Stomach (tissue), 9 donors: ENCODE measurements around the gene ANKRD55. TPM values are rescaled to one million over a fixed set of nuclear protein-coding genes. Genes with fewer than 3 reads are reported as not detected.

Experiments used
- DNase-seq, 2 donors: peaks; one replicate each; pipeline versions ENCODE4 v3.0.0 to v3.0.0-alpha.2; 2013 to 2019
- H3K27ac ChIP-seq, 5 donors: fragments of 200-600 bp in 4 of 5; sonication (generic) in 4 of 5; one replicate each; pipeline ENCODE4 v1.5.1; 2013 to 2019; ENCODE audit warnings: mild to moderate bottlenecking in 1 of 5, moderate library complexity in 1 of 5
- H3K27me3 ChIP-seq, 3 donors: fragments of 200-600 bp; sonication (generic); one replicate each; pipeline ENCODE4 v1.5.1; 2017 to 2019; ENCODE audit warnings: mixed run types in 1 of 3
- H3K36me3 ChIP-seq, 4 donors: fragments of 200-600 bp; sonication (generic); 1 replicate in 3 of 4; 2 replicates in 1 of 4; pipeline ENCODE4 v1.5.1; 2016 to 2019
- H3K4me1 ChIP-seq, 4 donors: fragments of 200-600 bp; sonication (generic); one replicate each; pipeline ENCODE4 v1.5.1; 2016 to 2019
- H3K4me3 ChIP-seq, 4 donors: fragments of 200-600 bp; sonication (generic) in 3 of 4; one replicate each; pipeline ENCODE4 v1.5.1; 2016 to 2019; ENCODE audit warnings: mild to moderate bottlenecking in 1 of 4
- H3K9me3 ChIP-seq, 4 donors: fragments of 200-600 bp; sonication (generic); one replicate each; pipeline ENCODE4 v1.5.1; 2016 to 2019
- EP300 ChIP-seq: sonication (generic); formaldehyde crosslinking; IDR thresholded peaks from one replicate; pipeline ENCODE4 v1.6.1; 2017; ENCODE audit warnings: antibody characterized with exemption
- POLR2A ChIP-seq, 4 donors: fragments of 450-650 bp; IDR thresholded peaks; one replicate each; pipeline ENCODE4 v1.6.1; 2016; ENCODE audit warnings: antibody characterized with exemption in 4 of 4, control low read depth in 2 of 4, mild to moderate bottlenecking in 1 of 4, moderate library complexity in 1 of 4
- POLR2AphosphoS5 ChIP-seq, 3 donors: sonication (generic); formaldehyde crosslinking; IDR thresholded peaks; one replicate each; pipeline ENCODE4 v1.6.1; 2016; ENCODE audit warnings: antibody characterized with exemption in 3 of 3
- WGBS, 5 donors: extraction: QIAGEN DNeasy Blood & Tissue Kit in 3 of 5; methylation state at CpG; one replicate each; pipeline versions ENCODE4 v1.1.5 to v1.1.7; 2013 to 2018; 5-methylcytosine and 5-hydroxymethylcytosine counted together
- intact Hi-C: fragments of 100-400 bp; cut with DNase I; formaldehyde crosslinking; loops from one replicate; pipeline ENCODE4 v1.15.1; 2023; ENCODE audit warnings: low total_unique reads
- polyA plus RNA-seq, 3 donors: library from polyadenylated mRNA; stranded (reverse); fragments of 200-250 nt; gene quantifications; one replicate each; pipeline ENCODE4 v1.2.3, GENCODE V29; 2013
- total RNA-seq, 5 donors: library from RNA; depleted of rRNA; stranded (reverse); fragments of >200 nt; gene quantifications; one replicate each; pipeline versions ENCODE4 v1.1.0 to v1.2.3, GENCODE V29; 2014 to 2016
- TF ChIP-seq, protein P1 (sequence below), 7 experiments: fragments of 450-650 bp in 4 of 7; fragments of 200-600 bp in 3 of 7; sonication (generic) in 3 of 7; IDR thresholded peaks; one replicate each; pipeline ENCODE4 v1.5.1; 2016 to 2019; ENCODE audit warnings: antibody characterized with exemption in 7 of 7, control low read depth in 2 of 7, mild to moderate bottlenecking in 1 of 7
- donor health status: healthy with polysubstance abuse.
- donor health status: Bipolar disorder and iron deficiency.
- donor health status: healthy.

The ANKRD55 gene
- total and polyA plus RNA-seq, 8 donors = 0.08 to 0.18 TPM; not detected in 6

GRCh38 chr5:56257010-56257409 is 23.9 kb upstream of the ANKRD55 start:
- intact Hi-C loops = no loop called here
- DNase-seq = no peak

GRCh38 chr5:56255502-56255901 is 22.4 kb upstream of the ANKRD55 start:
- Histone ChIP-seq H3K27me3 (no peaks in the 10 kb centered on the region), H3K4me1 (peaks cover 0 to 7% (median 4%) of the 10 kb centered on the region in 4 donors), H3K36me3 (no peaks in the 10 kb centered on the region), H3K4me3 (no peak overlapping the region), H3K27ac (no peak overlapping the region), H3K9me3 (no peaks in the 10 kb centered on the region)
- TF ChIP-seq, protein P1, sequence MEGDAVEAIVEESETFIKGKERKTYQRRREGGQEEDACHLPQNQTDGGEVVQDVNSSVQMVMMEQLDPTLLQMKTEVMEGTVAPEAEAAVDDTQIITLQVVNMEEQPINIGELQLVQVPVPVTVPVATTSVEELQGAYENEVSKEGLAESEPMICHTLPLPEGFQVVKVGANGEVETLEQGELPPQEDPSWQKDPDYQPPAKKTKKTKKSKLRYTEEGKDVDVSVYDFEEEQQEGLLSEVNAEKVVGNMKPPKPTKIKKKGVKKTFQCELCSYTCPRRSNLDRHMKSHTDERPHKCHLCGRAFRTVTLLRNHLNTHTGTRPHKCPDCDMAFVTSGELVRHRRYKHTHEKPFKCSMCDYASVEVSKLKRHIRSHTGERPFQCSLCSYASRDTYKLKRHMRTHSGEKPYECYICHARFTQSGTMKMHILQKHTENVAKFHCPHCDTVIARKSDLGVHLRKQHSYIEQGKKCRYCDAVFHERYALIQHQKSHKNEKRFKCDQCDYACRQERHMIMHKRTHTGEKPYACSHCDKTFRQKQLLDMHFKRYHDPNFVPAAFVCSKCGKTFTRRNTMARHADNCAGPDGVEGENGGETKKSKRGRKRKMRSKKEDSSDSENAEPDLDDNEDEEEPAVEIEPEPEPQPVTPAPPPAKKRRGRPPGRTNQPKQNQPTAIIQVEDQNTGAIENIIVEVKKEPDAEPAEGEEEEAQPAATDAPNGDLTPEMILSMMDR (IDR thresholded peaks at IDR 0.05) = no peak
- TF ChIP-seq POLR2AphosphoS5 (IDR thresholded peaks at IDR 0.05) (no peak), POLR2A (IDR thresholded peaks at IDR 0.05) (no peak), EP300 (no peak)
- 71 to 79% (median 77%) methylated on average over 1 of the region's 1 CpG for WGBS, 5 donors
- no peak for DNase-seq
- intact Hi-C loops = no loop called here

More at GRCh38 chr5:56257010-56257409, 23.9 kb upstream of the ANKRD55 start:
- H3K27ac ChIP-seq = no peak overlapping the region
- H3K27me3 ChIP-seq = no peaks in the 10 kb centered on the region
- no peaks in the 10 kb centered on the region for H3K36me3 ChIP-seq
- TF ChIP-seq, protein P1 (IDR thresholded peaks at IDR 0.05) = no peak
- TF ChIP-seq EP300 (no peak), POLR2AphosphoS5 (IDR thresholded peaks at IDR 0.05) (no peak), POLR2A (IDR thresholded peaks at IDR 0.05) (no peak)
- H3K9me3 ChIP-seq = no peaks in the 10 kb centered on the region
- H3K4me1 ChIP-seq = peaks cover 0 to 7% (median 4%) of the 10 kb centered on the region in 4 donors
- no peak overlapping the region for H3K4me3 ChIP-seq

- Histone ChIP-seq H3K9me3 (peaks cover 0 to 4% (median 0%) of the 10 kb centered on the region in 4 donors), H3K27ac (no peak overlapping the region), H3K4me1 (peaks cover 0 to under 1% (median 0%) of the 10 kb centered on the region in 4 donors), H3K27me3 (no peaks in the 10 kb centered on the region), H3K4me3 (no peak overlapping the region), H3K36me3 (no peaks in the 10 kb centered on the region)
- 85 to 93% (median 90%) methylated on average over 6 of the region's 6 CpGs for WGBS, 5 donors
- DNase-seq = no peak
- intact Hi-C loops = no loop called here
- TF ChIP-seq POLR2A (IDR thresholded peaks at IDR 0.05) (no peak), EP300 (no peak), POLR2AphosphoS5 (IDR thresholded peaks at IDR 0.05) (no peak)
- TF ChIP-seq, protein P1 (IDR thresholded peaks at IDR 0.05) = no peak
These were observed 20.8 kb upstream of the ANKRD55 start for GRCh38 chr5:56253924-56254323.

DNA sequence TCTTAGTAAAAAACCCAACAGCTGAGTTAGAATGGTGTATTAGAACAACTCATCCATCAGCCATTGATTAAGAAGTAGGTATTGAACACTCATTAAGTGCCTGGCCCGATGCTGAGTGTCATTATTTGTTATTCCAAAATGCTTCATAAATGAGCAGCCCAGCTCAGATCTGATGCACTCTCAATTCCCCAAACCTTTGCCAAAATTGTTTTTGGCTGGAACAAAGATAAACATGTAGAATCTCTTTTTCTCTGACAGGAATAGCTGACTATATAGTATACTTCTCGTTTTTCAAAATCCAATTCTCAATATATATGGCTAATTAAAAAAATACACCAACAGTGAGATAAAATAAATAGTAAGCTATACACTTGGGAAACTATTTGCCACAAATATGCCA is 20.0 kb upstream of the ANKRD55 start:
- Histone ChIP-seq H3K4me1 (no peaks in the 10 kb centered on the region), H3K27me3 (no peaks in the 10 kb centered on the region), H3K36me3 (no peaks in the 10 kb centered on the region), H3K27ac (no peak overlapping the region), H3K9me3 (peaks cover 0 to 4% (median 0%) of the 10 kb centered on the region in 4 donors), H3K4me3 (no peak overlapping the region)
- no peak for TF ChIP-seq POLR2A (IDR thresholded peaks at IDR 0.05)
- TF ChIP-seq EP300 = no peak
- no peak for TF ChIP-seq POLR2AphosphoS5 (IDR thresholded peaks at IDR 0.05)
- TF ChIP-seq, protein P1 (IDR thresholded peaks at IDR 0.05) = no peak
- WGBS, 5 donors = 56 to 77% (median 65%) methylated on average over 2 of the region's 2 CpGs
- intact Hi-C loops = no loop called here
- no peak for DNase-seq
